Naive B cell (primary cell): ENCODE data around the gene CEBPB. TPM values are rescaled to one million over a fixed set of nuclear protein-coding genes. Genes with fewer than 3 reads are reported as not detected.

Source experiments
- ATAC-seq, 2 donors: fragments of 150-1000 bp; cut with Tn5 transposase; 2 replicates each; pipeline ENCODE4 v1.10.0; 2021; ENCODE audit warnings: low read depth in 2 of 2, mild to moderate bottlenecking in 2 of 2, moderate library complexity in 2 of 2
- DNase-seq: peaks from one replicate; pipeline ENCODE4 v3.0.0; 2022
- H3K27ac Mint-ChIP-seq, 6 donors: one replicate each; pipeline ENCODE4 v1.8.0; 2020 to 2022; ENCODE audit warnings: mild to moderate bottlenecking in 6 of 6, mixed read lengths in 6 of 6, moderate library complexity in 5 of 6, inconsistent platforms in 2 of 6
- H3K27me3 Mint-ChIP-seq, 3 donors: one replicate each; pipeline ENCODE4 v1.8.0; 2021 to 2022; ENCODE audit warnings: mixed read lengths in 3 of 3, mild to moderate bottlenecking in 1 of 3
- H3K36me3 Mint-ChIP-seq, 2 donors: one replicate each; pipeline ENCODE4 v1.8.0; 2020 to 2022; ENCODE audit warnings: mixed read lengths in 2 of 2, inconsistent platforms in 1 of 2, mild to moderate bottlenecking in 1 of 2
- H3K4me1 Mint-ChIP-seq, 3 donors: one replicate each; pipeline ENCODE4 v1.8.0; 2020 to 2022; ENCODE audit warnings: mixed read lengths in 3 of 3, inconsistent platforms in 1 of 3, mild to moderate bottlenecking in 1 of 3, moderate library complexity in 1 of 3
- H3K4me3 Mint-ChIP-seq, 8 donors: one replicate each; pipeline ENCODE4 v1.8.0; 2020 to 2022; ENCODE audit warnings: mild to moderate bottlenecking in 8 of 8, mixed read lengths in 8 of 8, moderate library complexity in 8 of 8, inconsistent platforms in 2 of 8
- H3K9me3 Mint-ChIP-seq, 7 donors: one replicate each; pipeline ENCODE4 v1.8.0; 2020 to 2022; ENCODE audit warnings: mixed read lengths in 7 of 7, mild to moderate bottlenecking in 5 of 7, inconsistent platforms in 2 of 7, moderate library complexity in 1 of 7
- polyA plus RNA-seq, 6 donors: library from polyadenylated mRNA; unstranded; fragments of 300-500 nt; fragmentation: Illumina TruSeq; gene quantifications; one replicate each; pipeline ENCODE4 v1.2.3, GENCODE V29; 2021; ENCODE audit warnings: low read depth in 6 of 6

Gene CEBPB
- polyA plus RNA-seq, 6 donors from 2014 or later: 8.3 to 17.0 (median 13.0) TPM

- peak overlapping the region; percentile 82 to 99 (median 92) for H3K4me3 Mint-ChIP-seq
- peak overlapping the region; percentile 84 to 93 (median 90) for H3K27ac Mint-ChIP-seq
- DNase-seq (peak; percentile 64), ATAC-seq (peak; percentile 38 to 49)
- H3K4me1 Mint-ChIP-seq: peaks cover 19 to 26% (median 26%) of the 10 kb centered on the region in 3 donors
- no peaks in the 10 kb centered on the region for H3K27me3 Mint-ChIP-seq
- H3K9me3 Mint-ChIP-seq: no peaks in the 10 kb centered on the region
- H3K36me3 Mint-ChIP-seq: no peaks in the 10 kb centered on the region
Observed at GRCh38 chr20:50191544-50192363, 1.1 kb downstream of the CEBPB start.

GRCh38 chr20:50192364-50193198, 2.0 kb downstream of the CEBPB start:
- peak; percentile 63 for DNase-seq
- H3K27ac Mint-ChIP-seq: peak overlapping the region; percentile 84 to 93 (median 90)
- peak; percentile 54 to 62 for ATAC-seq
- H3K27me3 Mint-ChIP-seq: no peaks in the 10 kb centered on the region
- no peaks in the 10 kb centered on the region for H3K36me3 Mint-ChIP-seq
- H3K4me3 Mint-ChIP-seq: peak overlapping the region; percentile 82 to 99 (median 92)
- peaks cover 24 to 31% (median 26%) of the 10 kb centered on the region in 3 donors for H3K4me1 Mint-ChIP-seq
- H3K9me3 Mint-ChIP-seq: no peaks in the 10 kb centered on the region

GRCh38 chr20:50193199-50193835, 2.7 kb downstream of the CEBPB start:
- Mint-ChIP-seq H3K27me3 (no peaks in the 10 kb centered on the region), H3K36me3 (no peaks in the 10 kb centered on the region), H3K4me3 (peak overlapping the region; percentile 82 to 99 (median 92)), H3K4me1 (peaks cover 25 to 31% (median 26%) of the 10 kb centered on the region in 3 donors), H3K9me3 (no peaks in the 10 kb centered on the region), H3K27ac (peak overlapping the region; percentile 49 to 90 (median 67))
- ATAC-seq (no peak), DNase-seq (no peak)

- Mint-ChIP-seq H3K27ac (peak overlapping the region in 1 of 6 donors; percentile 84), H3K27me3 (no peaks in the 10 kb centered on the region), H3K4me1 (peaks cover 25 to 31% (median 26%) of the 10 kb centered on the region in 3 donors), H3K36me3 (no peaks in the 10 kb centered on the region), H3K4me3 (peak overlapping the region in 5 of 8 donors; percentile 47 to 99 (median 86)), H3K9me3 (no peaks in the 10 kb centered on the region)
- ATAC-seq (no peak), DNase-seq (no peak)
Observed at GRCh38 chr20:50193836-50194421, 3.3 kb downstream of the CEBPB start.

GRCh38 chr20:50194422-50194830, 3.8 kb downstream of the CEBPB start:
- H3K27ac Mint-ChIP-seq: peak overlapping the region in 1 of 6 donors; percentile 47
- peak overlapping the region in 3 of 8 donors; percentile 29 to 68 (median 39) for H3K4me3 Mint-ChIP-seq
- H3K4me1 Mint-ChIP-seq: peaks cover 23 to 31% (median 26%) of the 10 kb centered on the region in 3 donors
- H3K9me3 Mint-ChIP-seq: peaks cover 0 to 3% (median 0%) of the 10 kb centered on the region in 7 donors
- peaks cover 0 to 2% (median 0%) of the 10 kb centered on the region in 3 donors for H3K27me3 Mint-ChIP-seq
- no peak for ATAC-seq
- H3K36me3 Mint-ChIP-seq: peaks cover 0 to 2% of the 10 kb centered on the region in 2 donors
- no peak for DNase-seq

- Mint-ChIP-seq H3K27ac (no peak overlapping the region), H3K9me3 (peaks cover 0 to 8% (median 0%) of the 10 kb centered on the region in 7 donors), H3K27me3 (peaks cover 0 to 6% (median 0%) of the 10 kb centered on the region in 3 donors), H3K4me3 (peak overlapping the region in 3 of 8 donors; percentile 29 to 68 (median 39)), H3K4me1 (peaks cover 21 to 31% (median 26%) of the 10 kb centered on the region in 3 donors), H3K36me3 (peaks cover 0 to 7% of the 10 kb centered on the region in 2 donors)
- ATAC-seq: no peak
- no peak for DNase-seq
Observed at GRCh38 chr20:50194831-50195523, 4.3 kb downstream of the CEBPB start.

- H3K27ac Mint-ChIP-seq: peak overlapping the region in 1 of 6 donors; percentile 43
- no peak for DNase-seq
- peaks cover 0 to 6% (median 0%) of the 10 kb centered on the region in 3 donors for H3K27me3 Mint-ChIP-seq
- no peak for ATAC-seq
- peak overlapping the region in 1 of 8 donors; percentile 68 for H3K4me3 Mint-ChIP-seq
- peaks cover 21 to 31% (median 26%) of the 10 kb centered on the region in 3 donors for H3K4me1 Mint-ChIP-seq
- peaks cover 0 to 9% (median 0%) of the 10 kb centered on the region in 7 donors for H3K9me3 Mint-ChIP-seq
- peaks cover 0 to 11% of the 10 kb centered on the region in 2 donors for H3K36me3 Mint-ChIP-seq
Observed at GRCh38 chr20:50195524-50196120, 5.0 kb downstream of the CEBPB start.

GRCh38 chr20:50196248-50196647, 5.6 kb downstream of the CEBPB start:
- peaks cover 0 to 9% (median 0%) of the 10 kb centered on the region in 7 donors for H3K9me3 Mint-ChIP-seq
- H3K36me3 Mint-ChIP-seq: peaks cover 0 to 11% of the 10 kb centered on the region in 2 donors
- H3K4me3 Mint-ChIP-seq: no peak overlapping the region
- peaks cover 0 to 6% (median 0%) of the 10 kb centered on the region in 3 donors for H3K27me3 Mint-ChIP-seq
- DNase-seq (no peak), ATAC-seq (no peak)
- H3K4me1 Mint-ChIP-seq: peaks cover 21 to 31% (median 26%) of the 10 kb centered on the region in 3 donors
- no peak overlapping the region for H3K27ac Mint-ChIP-seq

GRCh38 chr20:50196896-50197295, 6.3 kb downstream of the CEBPB start:
- Mint-ChIP-seq H3K36me3 (peaks cover 0 to 11% of the 10 kb centered on the region in 2 donors), H3K9me3 (peaks cover 0 to 9% (median 0%) of the 10 kb centered on the region in 7 donors), H3K27ac (no peak overlapping the region), H3K27me3 (peaks cover 0 to 6% (median 0%) of the 10 kb centered on the region in 3 donors), H3K4me1 (peaks cover 21 to 31% (median 26%) of the 10 kb centered on the region in 3 donors), H3K4me3 (no peak overlapping the region)
- DNase-seq (no peak), ATAC-seq (no peak)

GRCh38 chr20:50197463-50198179, 7.0 kb downstream of the CEBPB start:
- peaks cover 0 to 9% (median 0%) of the 10 kb centered on the region in 7 donors for H3K9me3 Mint-ChIP-seq
- H3K27me3 Mint-ChIP-seq: peaks cover 0 to 6% (median 0%) of the 10 kb centered on the region in 3 donors
- peaks cover 21 to 28% (median 21%) of the 10 kb centered on the region in 3 donors for H3K4me1 Mint-ChIP-seq
- DNase-seq (no peak), ATAC-seq (no peak)
- H3K36me3 Mint-ChIP-seq: peaks cover 0 to 11% of the 10 kb centered on the region in 2 donors
- no peak overlapping the region for H3K4me3 Mint-ChIP-seq
- peak overlapping the region in 1 of 6 donors; percentile 64 for H3K27ac Mint-ChIP-seq

GRCh38 chr20:50198180-50198666, 7.6 kb downstream of the CEBPB start:
- Mint-ChIP-seq H3K4me3 (no peak overlapping the region), H3K9me3 (peaks cover 0 to 9% (median 0%) of the 10 kb centered on the region in 7 donors), H3K36me3 (peaks cover 0 to 11% of the 10 kb centered on the region in 2 donors), H3K27me3 (peaks cover 0 to 6% (median 0%) of the 10 kb centered on the region in 3 donors), H3K27ac (no peak overlapping the region), H3K4me1 (peaks cover 15 to 22% (median 15%) of the 10 kb centered on the region in 3 donors)
- no peak for ATAC-seq
- DNase-seq: no peak
